Memory B cell (primary cell): ENCODE measurements around the gene AGAP6.
"Not testable (repeated sequence)": the region's sequence is repeated elsewhere in the genome, so short reads cannot be mapped to it uniquely, and the experiment has no call there.

Experiments used
- ATAC-seq: fragments of 150-1000 bp; cut with Tn5 transposase; 2 replicates; pipeline ENCODE4 v1.10.0; 2021; ENCODE audit warnings: low read depth, mild to moderate bottlenecking, moderate library complexity
- DNase-seq, 2 donors: peaks; one replicate each; pipeline ENCODE4 v3.0.0; 2022; ENCODE audit warnings: low spot score in 2 of 2
- H3K27ac Mint-ChIP-seq: one replicate; pipeline ENCODE4 v1.8.0; 2022; ENCODE audit warnings: mild to moderate bottlenecking, moderate library complexity, mixed read lengths
- H3K27me3 Mint-ChIP-seq: one replicate; pipeline ENCODE4 v1.8.0; 2022; ENCODE audit warnings: mixed read lengths
- H3K36me3 Mint-ChIP-seq: one replicate; pipeline ENCODE4 v1.8.0; 2022; ENCODE audit warnings: mild to moderate bottlenecking, mixed read lengths
- H3K4me1 Mint-ChIP-seq: one replicate; pipeline ENCODE4 v1.8.0; 2022; ENCODE audit warnings: mixed read lengths
- H3K4me3 Mint-ChIP-seq: one replicate; pipeline ENCODE4 v1.8.0; 2022; ENCODE audit warnings: mild to moderate bottlenecking, moderate library complexity, mixed read lengths
- H3K9me3 Mint-ChIP-seq: one replicate; pipeline ENCODE4 v1.8.0; 2022; ENCODE audit warnings: mixed read lengths

AGAP6 gene

GRCh38 chr10:49988376-49988775, at the start of gene AGAP6:
TSS of gene AGAP6 (plus strand) at chr10:49988406. CDS start at chr10:49988716, 310 bp downstream.
- DNase-seq, H3K4me1 Mint-ChIP-seq, H3K9me3 Mint-ChIP-seq, ATAC-seq, H3K4me3 Mint-ChIP-seq, H3K27me3 Mint-ChIP-seq, H3K27ac Mint-ChIP-seq, H3K36me3 Mint-ChIP-seq: not testable (repeated sequence)

- DNase-seq = peak; percentile 59 to 71
- H3K36me3 Mint-ChIP-seq, H3K9me3 Mint-ChIP-seq, H3K27me3 Mint-ChIP-seq: not testable (repeated sequence)
- ATAC-seq = peak; percentile 87
- Mint-ChIP-seq H3K27ac (peak within 1 kb of the TSS; percentile 94), H3K4me3 (peak within 1 kb of the TSS; percentile 100), H3K4me1 (peaks cover 22% of the 10 kb centered on the region)
These were observed 46.5 kb upstream of the AGAP6 start, which contains the start of the genes PARG and TIMM23B for GRCh38 chr10:49941447-49942338. TSS of gene PARG (minus strand) at chr10:49942027. CDS start at chr10:49941725, 302 bp downstream. TSS of gene TIMM23B (plus strand) at chr10:49942053. CDS start at chr10:49942195, 142 bp downstream.

- peaks cover 22% of the 10 kb centered on the region for H3K4me1 Mint-ChIP-seq
- DNase-seq, H3K36me3 Mint-ChIP-seq, H3K27me3 Mint-ChIP-seq, H3K9me3 Mint-ChIP-seq: not testable (repeated sequence)
- peak overlapping the region; percentile 100 for H3K4me3 Mint-ChIP-seq
- peak overlapping the region; percentile 94 for H3K27ac Mint-ChIP-seq
- ATAC-seq = peak; percentile 5
These were observed 45.9 kb upstream of the AGAP6 start for GRCh38 chr10:49942339-49942705.

- H3K4me3 Mint-ChIP-seq, H3K36me3 Mint-ChIP-seq, ATAC-seq, H3K27me3 Mint-ChIP-seq, H3K9me3 Mint-ChIP-seq, DNase-seq: not testable (repeated sequence)
- peak overlapping the region; percentile 38 for H3K27ac Mint-ChIP-seq
- H3K4me1 Mint-ChIP-seq = peaks cover 22% of the 10 kb centered on the region
These were observed 44.6 kb upstream of the AGAP6 start for GRCh38 chr10:49943607-49944006.

GRCh38 chr10:49948142-49948541, 40.1 kb upstream of the AGAP6 start:
- H3K27ac Mint-ChIP-seq, H3K9me3 Mint-ChIP-seq, DNase-seq, H3K27me3 Mint-ChIP-seq, H3K4me1 Mint-ChIP-seq, H3K36me3 Mint-ChIP-seq, ATAC-seq, H3K4me3 Mint-ChIP-seq: not testable (repeated sequence)

- H3K4me1 Mint-ChIP-seq, H3K27ac Mint-ChIP-seq, H3K9me3 Mint-ChIP-seq, H3K27me3 Mint-ChIP-seq, H3K4me3 Mint-ChIP-seq, DNase-seq, H3K36me3 Mint-ChIP-seq, ATAC-seq: not testable (repeated sequence)
These were observed 39.5 kb upstream of the AGAP6 start for GRCh38 chr10:49948737-49949136.

GRCh38 chr10:49952006-49952405, 36.2 kb upstream of the AGAP6 start:
- not testable (repeated sequence) for H3K4me3 Mint-ChIP-seq, DNase-seq, H3K9me3 Mint-ChIP-seq, H3K36me3 Mint-ChIP-seq, H3K4me1 Mint-ChIP-seq, H3K27me3 Mint-ChIP-seq, ATAC-seq, H3K27ac Mint-ChIP-seq

- not testable (repeated sequence) for H3K27ac Mint-ChIP-seq, H3K4me1 Mint-ChIP-seq, ATAC-seq, H3K27me3 Mint-ChIP-seq, H3K9me3 Mint-ChIP-seq, H3K4me3 Mint-ChIP-seq, DNase-seq, H3K36me3 Mint-ChIP-seq
These were observed 35.1 kb upstream of the AGAP6 start for GRCh38 chr10:49953122-49953521.

GRCh38 chr10:49970331-49970857, 17.8 kb upstream of the AGAP6 start:
- not testable (repeated sequence) for DNase-seq, H3K9me3 Mint-ChIP-seq, ATAC-seq, H3K27ac Mint-ChIP-seq, H3K27me3 Mint-ChIP-seq, H3K4me3 Mint-ChIP-seq, H3K4me1 Mint-ChIP-seq
- peaks cover 12% of the 10 kb centered on the region for H3K36me3 Mint-ChIP-seq

- not testable (repeated sequence) for H3K36me3 Mint-ChIP-seq, H3K27ac Mint-ChIP-seq, H3K9me3 Mint-ChIP-seq, DNase-seq, ATAC-seq, H3K4me1 Mint-ChIP-seq, H3K27me3 Mint-ChIP-seq, H3K4me3 Mint-ChIP-seq
These were observed 16.7 kb upstream of the AGAP6 start for GRCh38 chr10:49971466-49971865.

- H3K4me1 Mint-ChIP-seq, DNase-seq, ATAC-seq, H3K27ac Mint-ChIP-seq, H3K9me3 Mint-ChIP-seq, H3K36me3 Mint-ChIP-seq, H3K4me3 Mint-ChIP-seq, H3K27me3 Mint-ChIP-seq: not testable (repeated sequence)
These were observed 16.1 kb upstream of the AGAP6 start for GRCh38 chr10:49972094-49972493.

GRCh38 chr10:49977756-49978155, 10.4 kb upstream of the AGAP6 start:
- H3K9me3 Mint-ChIP-seq, H3K27ac Mint-ChIP-seq, DNase-seq, H3K36me3 Mint-ChIP-seq, H3K4me1 Mint-ChIP-seq, H3K27me3 Mint-ChIP-seq, ATAC-seq, H3K4me3 Mint-ChIP-seq: not testable (repeated sequence)

- not testable (repeated sequence) for DNase-seq, H3K4me1 Mint-ChIP-seq, H3K36me3 Mint-ChIP-seq, H3K9me3 Mint-ChIP-seq, H3K27ac Mint-ChIP-seq, H3K27me3 Mint-ChIP-seq, ATAC-seq, H3K4me3 Mint-ChIP-seq
These were observed 999 bp upstream of the AGAP6 start for GRCh38 chr10:49987207-49987606.

GRCh38 chr10:49995321-49995720, 7.1 kb downstream of the AGAP6 start:
- H3K27ac Mint-ChIP-seq, ATAC-seq: not testable (repeated sequence)

More at GRCh38 chr10:49995321-49995720, 7.1 kb downstream of the AGAP6 start:
- DNase-seq, H3K4me3 Mint-ChIP-seq, H3K36me3 Mint-ChIP-seq, H3K9me3 Mint-ChIP-seq, H3K27me3 Mint-ChIP-seq, H3K4me1 Mint-ChIP-seq: not testable (repeated sequence)
